CMK (cell line): ENCODE results near the gene DHODH.
"Not testable (repeated sequence)": the region's sequence is repeated elsewhere in the genome, so short reads cannot be mapped to it uniquely, and the experiment has no call there.

ENCODE experiments used
- DNase-seq: peaks from one replicate; pipeline ENCODE4 v3.0.0-alpha.2; 2010; ENCODE audit warnings: low read depth

Gene DHODH

GRCh38 chr16:72054254-72054847, 45.8 kb downstream of the DHODH start, which contains the start of gene HP:
TSS of gene HP (plus strand) at chr16:72054505. CDS start at chr16:72054653, 148 bp downstream.
- not testable (repeated sequence) for DNase-seq

- no peak for DNase-seq
These were observed 47.4 kb downstream of the DHODH start for GRCh38 chr16:72055911-72056310.

GRCh38 chr16:72057313-72057712, 48.8 kb downstream of the DHODH start:
- DNase-seq, result not testable (repeated sequence)

- not testable (repeated sequence) for DNase-seq
These were observed 50.5 kb downstream of the DHODH start for GRCh38 chr16:72059060-72059459.

GRCh38 chr16:72060405-72060804, 51.9 kb downstream of the DHODH start:
- no peak for DNase-seq

- no peak for DNase-seq
These were observed 53.0 kb downstream of the DHODH start for GRCh38 chr16:72061564-72061963.

- DNase-seq, result no peak
These were observed 55.9 kb downstream of the DHODH start for GRCh38 chr16:72064361-72064894.

GRCh38 chr16:72066747-72067146, 58.2 kb downstream of the DHODH start:
- DNase-seq, result peak; percentile 11

GRCh38 chr16:72068930-72069329, 60.4 kb downstream of the DHODH start:
- DNase-seq, result no peak

GRCh38 chr16:72072514-72073342, 64.2 kb downstream of the DHODH start:
- DNase-seq, result no peak

- no peak for DNase-seq
These were observed 65.2 kb downstream of the DHODH start for GRCh38 chr16:72073560-72074230.

- DNase-seq, result not testable (repeated sequence)
These were observed 66.5 kb downstream of the DHODH start for GRCh38 chr16:72075067-72075466.
